K562 (cell line): ENCODE results near the gene SGO1. TPM values are rescaled to one million over a fixed set of nuclear protein-coding genes. Genes with fewer than 3 reads are reported as not detected.

ENCODE experiments used
- ATAC-seq: fragments of 200-7000 bp; cut with Tn5 transposase; 3 replicates; pipeline ENCODE4 v1.9.1; 2020; ENCODE audit warnings: moderate library complexity
- BruUV-seq: library from RNA; stranded (reverse); fragments of 400-500 nt; replicated peaks from 2 replicates; lab custom pipeline; 2021; lab: Mats Ljungman, UMichigan
- CTCF ChIA-PET: fragments of 300-600 bp; formaldehyde crosslinking; extraction: SDS; loops from one replicate; lab custom pipeline; 2021; ENCODE audit warnings: low intra/inter-chr PET ratio; lab: Yijun Ruan, JAX
- POLR2A ChIA-PET: fragments of 300-600, 350-650 bp; sonication (Branson Sonifier 250); formaldehyde crosslinking; extraction: SDS; loops from one replicate; lab custom pipeline; 2021; ENCODE audit warnings: antibody characterized with exemption, inconsistent platforms; lab: Yijun Ruan, JAX
- DNase-seq, 4 experiments: peaks; one replicate each; pipeline versions ENCODE4 v3.0.0 to v3.0.0-alpha.2; 2011 to 2018; ENCODE audit warnings: low spot score in 3 of 4, mixed read lengths in 3 of 4; ENCODE audit errors: extremely low read depth in 1 of 4
- FAIRE-seq: peaks from 2 replicates; lab custom pipeline; 2011; peaks lifted over from hg19 to GRCh38; lab: Jason Lieb, UNC
- H2AFZ ChIP-seq: 2 replicates; pipeline ENCODE4 v1.6.0; 2011; ENCODE audit warnings: low read depth, low read length, control low read depth, inconsistent platforms
- H3K27ac ChIP-seq: fragments of 200-600 bp; 3 replicates; pipeline ENCODE4 v1.8.0; 2011; ENCODE audit warnings: low read depth, mild to moderate bottlenecking, control low read depth, inconsistent platforms, low read length, moderate library complexity, mixed read lengths; ENCODE audit errors: extremely low read depth
- H3K27me3 ChIP-seq, 2 experiments: fragments of 300-600 bp in 1 of 2; 2 replicates in 1 of 2; 3 replicates in 1 of 2; pipeline versions ENCODE4 v1.6.0 to v1.8.0; 2011; ENCODE audit warnings: inconsistent platforms in 2 of 2, low read length in 2 of 2, mild to moderate bottlenecking in 1 of 2, mixed read lengths in 1 of 2, moderate library complexity in 1 of 2; ENCODE audit not compliant: control insufficient read depth in 2 of 2, insufficient read depth in 2 of 2
- H3K36me3 ChIP-seq: fragments of 300-600 bp; 3 replicates; pipeline ENCODE4 v1.8.0; 2011; ENCODE audit warnings: mild to moderate bottlenecking, low read length, inconsistent platforms; ENCODE audit not compliant: control insufficient read depth, insufficient read depth
- H3K4me1 ChIP-seq, 2 experiments: fragments of 200-600 bp in 1 of 2; replicated peaks in 1 of 2; 2 replicates in 1 of 2; 3 replicates in 1 of 2; pipeline versions ENCODE4 v1.5.1 to v1.8.0; 2011; ENCODE audit warnings: inconsistent platforms in 2 of 2, low read length in 2 of 2, mild to moderate bottlenecking in 1 of 2, mixed read lengths in 1 of 2, moderate library complexity in 1 of 2; ENCODE audit not compliant: control insufficient read depth in 2 of 2, insufficient read depth in 2 of 2
- H3K4me2 ChIP-seq: 2 replicates; pipeline ENCODE4 v1.6.1; 2011; ENCODE audit warnings: low read length, control low read depth, inconsistent platforms, mixed read lengths; ENCODE audit not compliant: insufficient read depth
- H3K4me3 ChIP-seq: fragments of 200-600 bp; sonication (generic), shearing (Covaris generic); 2 replicates; pipeline ENCODE4 v1.5.1; 2016; ENCODE audit warnings: control low read depth, inconsistent platforms
- H3K79me2 ChIP-seq: fragments of 200-600 bp; 3 replicates; pipeline ENCODE4 v1.8.0; 2011; ENCODE audit warnings: low read length, inconsistent platforms; ENCODE audit not compliant: control insufficient read depth, insufficient read depth
- H3K9ac ChIP-seq, 2 experiments: 2 replicates each; pipeline versions ENCODE4 v1.6.0 to v1.6.1; 2011; ENCODE audit warnings: low read depth in 2 of 2, low read length in 2 of 2, control low read depth in 1 of 2, inconsistent platforms in 1 of 2, mild to moderate bottlenecking in 1 of 2, mixed read lengths in 1 of 2; ENCODE audit not compliant: insufficient read depth in 1 of 2
- H3K9me1 ChIP-seq: one replicate; pipeline ENCODE4 v1.6.0; 2011; ENCODE audit warnings: inconsistent platforms, mild to moderate bottlenecking, low read length, moderate library complexity; ENCODE audit not compliant: control insufficient read depth, insufficient read depth
- H3K9me3 ChIP-seq: replicated peaks from 2 replicates; pipeline ENCODE4 v1.5.1; 2011; ENCODE audit warnings: low read depth, low read length, inconsistent platforms; ENCODE audit not compliant: control insufficient read depth, insufficient read depth
- H4K20me1 ChIP-seq: replicated peaks from 2 replicates; pipeline ENCODE4 v1.6.1; 2011; ENCODE audit warnings: low read length, inconsistent platforms, mixed read lengths; ENCODE audit not compliant: control insufficient read depth, insufficient read depth
- CBFA2T2 ChIP-seq: fragments of 450-650 bp; conservative IDR thresholded peaks from 2 replicates; pipeline ENCODE4 v1.6.1; 2017; ENCODE audit warnings: mild to moderate bottlenecking
- HEY1 ChIP-seq: fragments of 250-450 bp; sonication (Bioruptor Pico); IDR thresholded peaks from 2 replicates; pipeline ENCODE4 v1.5.0; 2020; ENCODE audit warnings: mild to moderate bottlenecking, moderate library complexity, borderline replicate concordance
- SUPT5H ChIP-seq: fragments of 450-650 bp; IDR thresholded peaks from 2 replicates; pipeline ENCODE4 v1.6.1; 2016
- ZNF384 ChIP-seq: IDR thresholded peaks from 2 replicates; pipeline ENCODE4 v1.6.1; 2012; ENCODE audit warnings: low read depth, low read length, improper control_type of control experiment
- WGBS: fragments of 100-300 bp; shearing (Covaris generic); methylation state at CpG from one replicate; pipeline ENCODE4 v1.1.6; 2016; ENCODE audit warnings: low coverage, mixed read lengths; ENCODE audit not compliant: insufficient coverage; ENCODE audit errors: missing lambda C conversion rate; 5-methylcytosine and 5-hydroxymethylcytosine counted together
- in situ Hi-C: fragments of 300-500 bp; cut with MboI; formaldehyde crosslinking; loops from 4 replicates; pipeline ENCODE4 v1.15.0; 2018; ENCODE audit warnings: inconsistent platforms, mixed read lengths
- intact Hi-C: fragments of 100-400 bp; cut with micrococcal nuclease; formaldehyde crosslinking; loops from 2 replicates; pipeline ENCODE4 v1.14.2; 2022
- polyA plus RNA-seq, 8 experiments: library from polyadenylated mRNA; depleted of rRNA in 4 of 8; stranded (reverse) in 5 of 8; unstranded in 3 of 8; fragments of >200 nt; fragmentation: Nextera tagmentation in 2 of 8; fragmentation: Illumina TruSeq in 1 of 8; extraction: Ambion mirVana in 2 of 8; extraction: Trizol in 1 of 8; gene quantifications; 2 replicates each; pipeline versions ENCODE4 v1.2.1 to v1.2.3, GENCODE V29; 2011 to 2014; ENCODE audit warnings: inconsistent platforms in 1 of 8, missing spikeins in 1 of 8
- total RNA-seq, 7 experiments: library from RNA; depleted of rRNA in 6 of 7; stranded (reverse); fragments of >200 nt in 6 of 7; fragmentation: Illumina TruSeq in 2 of 7; extraction: Trizol in 2 of 7; gene quantifications; 2 replicates each; pipeline versions ENCODE4 v1.2.1 to v1.2.3, GENCODE V29; 2011 to 2021; ENCODE audit warnings: low replicate concordance in 1 of 7
- TF ChIP-seq, protein P1 (sequence below): IDR thresholded peaks from 3 replicates; pipeline ENCODE4 v1.6.1; 2011; ENCODE audit warnings: borderline replicate concordance, mild to moderate bottlenecking; ENCODE audit not compliant: insufficient read length, insufficient read depth
- TF ChIP-seq, protein P2 (sequence below), 2 experiments: fragments of 450-650 bp; IDR thresholded peaks; 2 replicates each; pipeline ENCODE4 v1.6.1; 2018; ENCODE audit warnings: mild to moderate bottlenecking in 2 of 2, low read depth in 1 of 2; ENCODE audit not compliant: partially characterized antibody in 2 of 2
- TF ChIP-seq, protein P3 (sequence below): sonication (generic); formaldehyde crosslinking; IDR thresholded peaks from 2 replicates; pipeline ENCODE4 v1.8.1; 2023; ENCODE audit warnings: mild to moderate bottlenecking, missing genetic modification reagents

The SGO1 gene
- total and polyA plus RNA-seq, 9 of the 15 experiments (the other 6 are each of a cell fraction or from before 2014, with no cell fraction given), result 13.7 to 57.3 (median 28.2) TPM

DNA sequence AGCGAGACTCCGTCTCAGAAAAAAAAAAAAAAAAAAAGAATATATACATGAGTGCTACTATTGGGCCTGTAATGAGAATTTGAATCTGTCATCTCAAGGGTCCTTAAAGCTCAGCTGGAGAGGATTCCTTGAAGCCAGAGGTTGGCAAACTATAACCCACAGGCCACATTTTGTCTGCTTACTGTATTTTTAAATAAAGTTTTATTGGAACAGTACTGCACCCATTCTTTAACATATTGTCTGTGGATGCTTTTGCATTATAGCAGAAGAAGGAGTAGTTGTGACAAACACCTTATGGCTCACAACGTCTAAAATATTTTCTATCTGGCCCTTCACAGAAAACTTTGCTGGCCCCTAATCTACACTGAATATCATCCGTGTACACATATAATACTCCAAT, 60.7 kb downstream of the SGO1 start:
- no peak overlapping the region for H3K27ac ChIP-seq
- DNase-seq, result no peak
- in situ Hi-C loops (no loop called here), intact Hi-C loops (no loop called here)
- ChIA-PET POLR2A (no interaction called here), CTCF (no interaction called here)
- WGBS, result 65% methylated on average over 2 of the region's 4 CpGs
- H3K36me3 ChIP-seq, result peaks cover 25% of the 10 kb centered on the region
- FAIRE-seq, result no peak
- ATAC-seq, result no peak
- no TSS peak for BruUV-seq
- no peaks in the 10 kb centered on the region for H3K27me3 ChIP-seq
- H3K79me2 ChIP-seq, result no peaks in the 10 kb centered on the region
- no peak overlapping the region for H2AFZ ChIP-seq
- H4K20me1 ChIP-seq, result no peaks in the 10 kb centered on the region
- no peaks in the 10 kb centered on the region for H3K4me1 ChIP-seq
- no peak overlapping the region for H3K4me2 ChIP-seq
- no peaks in the 10 kb centered on the region for H3K9me3 ChIP-seq
- H3K9me1 ChIP-seq, result no peaks in the 10 kb centered on the region
- H3K4me3 ChIP-seq, result no peak overlapping the region
- H3K9ac ChIP-seq, result no peak overlapping the region
- TF ChIP-seq, protein P1, sequence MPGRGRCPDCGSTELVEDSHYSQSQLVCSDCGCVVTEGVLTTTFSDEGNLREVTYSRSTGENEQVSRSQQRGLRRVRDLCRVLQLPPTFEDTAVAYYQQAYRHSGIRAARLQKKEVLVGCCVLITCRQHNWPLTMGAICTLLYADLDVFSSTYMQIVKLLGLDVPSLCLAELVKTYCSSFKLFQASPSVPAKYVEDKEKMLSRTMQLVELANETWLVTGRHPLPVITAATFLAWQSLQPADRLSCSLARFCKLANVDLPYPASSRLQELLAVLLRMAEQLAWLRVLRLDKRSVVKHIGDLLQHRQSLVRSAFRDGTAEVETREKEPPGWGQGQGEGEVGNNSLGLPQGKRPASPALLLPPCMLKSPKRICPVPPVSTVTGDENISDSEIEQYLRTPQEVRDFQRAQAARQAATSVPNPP, result no peak
- TF ChIP-seq, protein P2, sequence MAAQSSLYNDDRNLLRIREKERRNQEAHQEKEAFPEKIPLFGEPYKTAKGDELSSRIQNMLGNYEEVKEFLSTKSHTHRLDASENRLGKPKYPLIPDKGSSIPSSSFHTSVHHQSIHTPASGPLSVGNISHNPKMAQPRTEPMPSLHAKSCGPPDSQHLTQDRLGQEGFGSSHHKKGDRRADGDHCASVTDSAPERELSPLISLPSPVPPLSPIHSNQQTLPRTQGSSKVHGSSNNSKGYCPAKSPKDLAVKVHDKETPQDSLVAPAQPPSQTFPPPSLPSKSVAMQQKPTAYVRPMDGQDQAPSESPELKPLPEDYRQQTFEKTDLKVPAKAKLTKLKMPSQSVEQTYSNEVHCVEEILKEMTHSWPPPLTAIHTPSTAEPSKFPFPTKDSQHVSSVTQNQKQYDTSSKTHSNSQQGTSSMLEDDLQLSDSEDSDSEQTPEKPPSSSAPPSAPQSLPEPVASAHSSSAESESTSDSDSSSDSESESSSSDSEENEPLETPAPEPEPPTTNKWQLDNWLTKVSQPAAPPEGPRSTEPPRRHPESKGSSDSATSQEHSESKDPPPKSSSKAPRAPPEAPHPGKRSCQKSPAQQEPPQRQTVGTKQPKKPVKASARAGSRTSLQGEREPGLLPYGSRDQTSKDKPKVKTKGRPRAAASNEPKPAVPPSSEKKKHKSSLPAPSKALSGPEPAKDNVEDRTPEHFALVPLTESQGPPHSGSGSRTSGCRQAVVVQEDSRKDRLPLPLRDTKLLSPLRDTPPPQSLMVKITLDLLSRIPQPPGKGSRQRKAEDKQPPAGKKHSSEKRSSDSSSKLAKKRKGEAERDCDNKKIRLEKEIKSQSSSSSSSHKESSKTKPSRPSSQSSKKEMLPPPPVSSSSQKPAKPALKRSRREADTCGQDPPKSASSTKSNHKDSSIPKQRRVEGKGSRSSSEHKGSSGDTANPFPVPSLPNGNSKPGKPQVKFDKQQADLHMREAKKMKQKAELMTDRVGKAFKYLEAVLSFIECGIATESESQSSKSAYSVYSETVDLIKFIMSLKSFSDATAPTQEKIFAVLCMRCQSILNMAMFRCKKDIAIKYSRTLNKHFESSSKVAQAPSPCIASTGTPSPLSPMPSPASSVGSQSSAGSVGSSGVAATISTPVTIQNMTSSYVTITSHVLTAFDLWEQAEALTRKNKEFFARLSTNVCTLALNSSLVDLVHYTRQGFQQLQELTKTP (IDR thresholded peaks at IDR 0.05; ENCODE audit: low read depth in 1 of 2, partially characterized antibody in 2 of 2), result no peak
- no peak for TF ChIP-seq SUPT5H
- TF ChIP-seq ZNF384, result 0 out of 2 replicates have a peak, but pooled peaks have one; percentile 21
- TF ChIP-seq, protein P3, sequence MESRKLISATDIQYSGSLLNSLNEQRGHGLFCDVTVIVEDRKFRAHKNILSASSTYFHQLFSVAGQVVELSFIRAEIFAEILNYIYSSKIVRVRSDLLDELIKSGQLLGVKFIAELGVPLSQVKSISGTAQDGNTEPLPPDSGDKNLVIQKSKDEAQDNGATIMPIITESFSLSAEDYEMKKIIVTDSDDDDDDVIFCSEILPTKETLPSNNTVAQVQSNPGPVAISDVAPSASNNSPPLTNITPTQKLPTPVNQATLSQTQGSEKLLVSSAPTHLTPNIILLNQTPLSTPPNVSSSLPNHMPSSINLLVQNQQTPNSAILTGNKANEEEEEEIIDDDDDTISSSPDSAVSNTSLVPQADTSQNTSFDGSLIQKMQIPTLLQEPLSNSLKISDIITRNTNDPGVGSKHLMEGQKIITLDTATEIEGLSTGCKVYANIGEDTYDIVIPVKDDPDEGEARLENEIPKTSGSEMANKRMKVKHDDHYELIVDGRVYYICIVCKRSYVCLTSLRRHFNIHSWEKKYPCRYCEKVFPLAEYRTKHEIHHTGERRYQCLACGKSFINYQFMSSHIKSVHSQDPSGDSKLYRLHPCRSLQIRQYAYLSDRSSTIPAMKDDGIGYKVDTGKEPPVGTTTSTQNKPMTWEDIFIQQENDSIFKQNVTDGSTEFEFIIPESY (CRISPR knock-in tag), result 0 out of 2 replicates have a peak, but pooled peaks have one; percentile 4
- TF ChIP-seq HEY1 (CRISPR knock-in tag), result no peak
- no peak for TF ChIP-seq CBFA2T2
